ENCODE results near the gene CTNNA1.

GRCh38 chr5:138712791-138713190 is 40.4 kb upstream of the CTNNA1 start:
- no peak for TF ChIP-seq EZH2phosphoT487 (IDR thresholded peaks at IDR 0.05; ENCODE audit: insufficient read depth, low read depth)
- no peak for TF ChIP-seq EZH2 (IDR thresholded peaks at IDR 0.05; ENCODE audit: insufficient read depth, poor library complexity, severe bottlenecking)
